GM21528 (cell line): ENCODE measurements around the gene SERPINB1.

Experiments used
- ATAC-seq: cut with Tn5 transposase; IDR thresholded peaks from one replicate; pipeline ENCODE4 v1.9.1; 2021; ENCODE audit warnings: mild to moderate bottlenecking, moderate library complexity; ENCODE audit not compliant: unreplicated experiment, low FRiP score

The SERPINB1 gene

GRCh38 chr6:2851727-2852513, 10.3 kb upstream of the SERPINB1 start:
- no peak for ATAC-seq

- no peak for ATAC-seq
Measured at GRCh38 chr6:2850538-2851113, 9.0 kb upstream of the SERPINB1 start.

- ATAC-seq, result no peak
Measured at GRCh38 chr6:2848851-2849250, 7.2 kb upstream of the SERPINB1 start.

- no peak for ATAC-seq
Measured at GRCh38 chr6:2845880-2846208, 4.2 kb upstream of the SERPINB1 start.

- no peak for ATAC-seq
Measured at GRCh38 chr6:2844008-2844407, 2.3 kb upstream of the SERPINB1 start.

- no peak for ATAC-seq
Measured at GRCh38 chr6:2843138-2843740, 1.6 kb upstream of the SERPINB1 start.

- no peak for ATAC-seq
Measured at GRCh38 chr6:2842139-2842552, 483 bp upstream of the SERPINB1 start.

GRCh38 chr6:2840749-2841061, 958 bp downstream of the SERPINB1 start:
- no peak for ATAC-seq

- no peak for ATAC-seq
Measured at GRCh38 chr6:2839982-2840748, 1.5 kb downstream of the SERPINB1 start.

- no peak for ATAC-seq
Measured at GRCh38 chr6:2839195-2839981, 2.3 kb downstream of the SERPINB1 start.

GRCh38 chr6:2838251-2838650, 3.4 kb downstream of the SERPINB1 start:
- no peak for ATAC-seq

GRCh38 chr6:2834262-2834661, 7.4 kb downstream of the SERPINB1 start:
- ATAC-seq, result no peak

- ATAC-seq, result no peak
Measured at GRCh38 chr6:2831392-2831791, 10.3 kb downstream of the SERPINB1 start.

GRCh38 chr6:2830183-2830582, 11.5 kb downstream of the SERPINB1 start:
- no peak for ATAC-seq

- no peak for ATAC-seq
Measured at GRCh38 chr6:2829253-2829652, 12.4 kb downstream of the SERPINB1 start.

- ATAC-seq, result no peak
Measured at GRCh38 chr6:2828629-2829028, 13.0 kb downstream of the SERPINB1 start.

- ATAC-seq, result no peak
Measured at GRCh38 chr6:2827142-2827541, 14.5 kb downstream of the SERPINB1 start.

- no peak for ATAC-seq
Measured at GRCh38 chr6:2826131-2826530, 15.5 kb downstream of the SERPINB1 start.

GRCh38 chr6:2823104-2823850, 18.4 kb downstream of the SERPINB1 start:
- no peak for ATAC-seq

GRCh38 chr6:2821554-2821953, 20.1 kb downstream of the SERPINB1 start:
- ATAC-seq, result no peak
